Transverse colon (tissue), 4 donors: Measurements from ENCODE around the gene LRP1. TPM values are rescaled to one million over a fixed set of nuclear protein-coding genes. Genes with fewer than 3 reads are reported as not detected.
A peak's percentile ranks its signal among the peaks of the same experiment; 100 is the strongest.

ENCODE experiments used
- DNase-seq: peaks from one replicate; pipeline ENCODE4 v3.0.0-alpha.2; 2019
- H3K27ac ChIP-seq, 4 donors: fragments of 200-600 bp; sonication (generic); 2 replicates each; pipeline ENCODE4 v1.5.1; 2016 to 2018; ENCODE audit warnings: inconsistent platforms in 4 of 4
- H3K27me3 ChIP-seq: fragments of 200-600 bp; sonication (generic); 2 replicates; pipeline ENCODE4 v1.5.1; 2017; ENCODE audit warnings: inconsistent platforms
- H3K36me3 ChIP-seq, 4 donors: fragments of 200-600 bp; sonication (generic); 2 replicates each; pipeline ENCODE4 v1.5.1; 2017 to 2019; ENCODE audit warnings: inconsistent platforms in 4 of 4
- H3K4me1 ChIP-seq, 4 donors: fragments of 200-600 bp; sonication (generic); 2 replicates each; pipeline ENCODE4 v1.5.1; 2017 to 2020; ENCODE audit warnings: inconsistent platforms in 4 of 4
- H3K4me3 ChIP-seq, 4 donors: fragments of 200-600 bp; sonication (generic); 1 replicate in 1 of 4; 2 replicates in 3 of 4; pipeline versions ENCODE4 v1.5.1 to v1.6.1; 2017 to 2019; ENCODE audit warnings: inconsistent platforms in 4 of 4
- H3K9me3 ChIP-seq, 2 donors: fragments of 200-600 bp; sonication (generic); 2 replicates each; pipeline ENCODE4 v1.5.1; 2017 to 2019; ENCODE audit warnings: inconsistent platforms in 2 of 2
- EP300 ChIP-seq: sonication (generic); formaldehyde crosslinking; IDR thresholded peaks from one replicate; pipeline ENCODE4 v1.6.1; 2017; ENCODE audit warnings: antibody characterized with exemption, low read depth
- POLR2A ChIP-seq: fragments of 450-650 bp; IDR thresholded peaks from one replicate; pipeline ENCODE4 v1.6.1; 2016; ENCODE audit warnings: antibody characterized with exemption, mild to moderate bottlenecking, moderate library complexity
- POLR2AphosphoS5 ChIP-seq, 3 donors: sonication (generic); formaldehyde crosslinking; IDR thresholded peaks; one replicate each; pipeline ENCODE4 v1.6.1; 2016; ENCODE audit warnings: antibody characterized with exemption in 3 of 3
- whole genome bisulfite sequencing, 2 donors: methylation state at CpG; one replicate each; pipeline ENCODE4 v1.1.5; 2018; ENCODE audit warnings: low coverage in 1 of 2; 5-methylcytosine and 5-hydroxymethylcytosine counted together
- in situ Hi-C, 4 donors: fragments of 200-750 bp; cut with MboI; loops; one replicate each; pipeline versions ENCODE4 v1.15.0 to v1.15.1; 2017; ENCODE audit warnings: low sequenced_read_pairs in 3 of 4, low pct_ligation_motif_present in 1 of 4, low pct_unique_long_range_greater_than_20kb in 1 of 4
- intact Hi-C: fragments of 100-400 bp; cut with DNase I; formaldehyde crosslinking; loops from one replicate; pipeline ENCODE4 v1.15.1; 2023; ENCODE audit warnings: low total_unique reads
- total RNA-seq, 4 donors: library from RNA; depleted of rRNA; stranded (reverse); fragments of >200 nt; gene quantifications; one replicate each; pipeline ENCODE4 v1.1.0, GENCODE V29; 2016
- TF ChIP-seq, protein P1 (sequence below), 5 experiments: fragments of 200-600 bp in 3 of 5; fragments of 450-650 bp in 2 of 5; sonication (generic) in 3 of 5; IDR thresholded peaks; 1 replicate in 2 of 5; 2 replicates in 3 of 5; pipeline ENCODE4 v1.5.1; 2016 to 2017; ENCODE audit warnings: antibody characterized with exemption in 5 of 5, inconsistent platforms in 3 of 5, mild to moderate bottlenecking in 2 of 5, moderate library complexity in 1 of 5

The LRP1 gene
- total RNA-seq, 4 donors from 2014 or later, result 94.3 to 248 (median 199) TPM

DNA sequence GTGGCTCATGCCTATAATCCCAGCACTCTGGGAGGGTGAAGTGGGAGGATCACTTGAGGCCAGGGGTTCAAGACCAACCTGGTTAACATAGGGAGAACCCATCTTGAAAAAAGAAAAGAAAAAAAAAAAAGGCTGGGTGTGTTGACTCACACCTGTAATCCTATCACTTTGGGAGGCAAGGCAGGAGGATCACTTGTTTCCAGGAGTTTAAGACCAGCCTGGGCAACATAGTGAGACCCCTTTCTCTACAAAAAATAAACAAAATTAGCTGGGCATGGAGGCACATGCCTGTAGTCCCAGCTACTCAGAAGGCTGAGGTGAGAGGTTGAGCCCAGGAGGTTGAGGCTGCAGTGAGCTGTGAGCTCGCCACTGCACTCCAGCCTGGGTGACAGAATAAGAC lies 42.1 kb downstream of the LRP1 start:
- intact Hi-C loops (no loop called here), in situ Hi-C loops (loop anchor here in 1 of 4 donors (10.0 kb wide), 1 partner anchor 156 kb away; the partner anchor contains the start of gene TAC3)
- DNase-seq, result no peak
- TF ChIP-seq EP300 (no peak), POLR2AphosphoS5 (IDR thresholded peaks at IDR 0.05) (no peak), POLR2A (no peak)
- TF ChIP-seq, protein P1, sequence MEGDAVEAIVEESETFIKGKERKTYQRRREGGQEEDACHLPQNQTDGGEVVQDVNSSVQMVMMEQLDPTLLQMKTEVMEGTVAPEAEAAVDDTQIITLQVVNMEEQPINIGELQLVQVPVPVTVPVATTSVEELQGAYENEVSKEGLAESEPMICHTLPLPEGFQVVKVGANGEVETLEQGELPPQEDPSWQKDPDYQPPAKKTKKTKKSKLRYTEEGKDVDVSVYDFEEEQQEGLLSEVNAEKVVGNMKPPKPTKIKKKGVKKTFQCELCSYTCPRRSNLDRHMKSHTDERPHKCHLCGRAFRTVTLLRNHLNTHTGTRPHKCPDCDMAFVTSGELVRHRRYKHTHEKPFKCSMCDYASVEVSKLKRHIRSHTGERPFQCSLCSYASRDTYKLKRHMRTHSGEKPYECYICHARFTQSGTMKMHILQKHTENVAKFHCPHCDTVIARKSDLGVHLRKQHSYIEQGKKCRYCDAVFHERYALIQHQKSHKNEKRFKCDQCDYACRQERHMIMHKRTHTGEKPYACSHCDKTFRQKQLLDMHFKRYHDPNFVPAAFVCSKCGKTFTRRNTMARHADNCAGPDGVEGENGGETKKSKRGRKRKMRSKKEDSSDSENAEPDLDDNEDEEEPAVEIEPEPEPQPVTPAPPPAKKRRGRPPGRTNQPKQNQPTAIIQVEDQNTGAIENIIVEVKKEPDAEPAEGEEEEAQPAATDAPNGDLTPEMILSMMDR (IDR thresholded peaks at IDR 0.05), result no peak
- Histone ChIP-seq H3K9me3 (no peaks in the 10 kb centered on the region), H3K36me3 (peaks cover 0 to 22% (median 5%) of the 10 kb centered on the region in 4 donors), H3K4me1 (peaks cover 0 to 6% (median 0%) of the 10 kb centered on the region in 4 donors), H3K27ac (no peak overlapping the region), H3K4me3 (no peak overlapping the region), H3K27me3 (no peaks in the 10 kb centered on the region)
- WGBS, 2 donors, result 78 to 86% methylated on average over 1 of the region's 1 CpG

DNA sequence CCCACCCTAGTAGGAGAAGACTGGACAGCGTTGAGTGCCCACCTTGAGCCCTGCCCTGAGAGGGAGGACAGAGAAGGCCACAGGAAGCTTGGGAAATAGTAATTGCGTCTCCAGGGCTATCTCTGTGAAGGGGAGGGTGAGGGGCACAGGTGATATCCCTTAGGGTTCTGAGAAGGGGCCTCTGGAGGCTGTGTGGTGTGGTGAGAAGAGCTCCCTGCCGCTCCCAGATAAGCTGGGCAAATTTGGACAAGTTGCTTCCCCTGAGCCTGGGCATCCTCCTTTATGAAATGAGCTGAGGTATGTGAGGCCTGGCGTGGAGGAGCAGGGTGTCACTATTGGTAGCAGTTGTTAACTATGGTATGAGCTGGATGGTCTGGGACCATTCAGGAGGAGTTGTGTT lies 42.6 kb downstream of the LRP1 start:
- H3K4me3 ChIP-seq, result no peak overlapping the region
- H3K4me1 ChIP-seq, result peaks cover 0 to 7% (median 0%) of the 10 kb centered on the region in 4 donors
- H3K27ac ChIP-seq, result peak overlapping the region in 3 of 4 donors; percentile 22 to 49 (median 36)
- in situ Hi-C loops, result loop anchor here in 1 of 4 donors (10.0 kb wide), 1 partner anchor 156 kb away; the partner anchor contains the start of gene TAC3
- H3K36me3 ChIP-seq, result peaks cover 0 to 22% (median 5%) of the 10 kb centered on the region in 4 donors
- intact Hi-C loops, result no loop called here
- DNase-seq, result no peak
- 80 to 86% methylated on average over 1 to 4 of the region's 4 CpGs for WGBS, 2 donors
- no peaks in the 10 kb centered on the region for H3K9me3 ChIP-seq
- H3K27me3 ChIP-seq, result no peaks in the 10 kb centered on the region
- no peak for TF ChIP-seq POLR2A

DNA sequence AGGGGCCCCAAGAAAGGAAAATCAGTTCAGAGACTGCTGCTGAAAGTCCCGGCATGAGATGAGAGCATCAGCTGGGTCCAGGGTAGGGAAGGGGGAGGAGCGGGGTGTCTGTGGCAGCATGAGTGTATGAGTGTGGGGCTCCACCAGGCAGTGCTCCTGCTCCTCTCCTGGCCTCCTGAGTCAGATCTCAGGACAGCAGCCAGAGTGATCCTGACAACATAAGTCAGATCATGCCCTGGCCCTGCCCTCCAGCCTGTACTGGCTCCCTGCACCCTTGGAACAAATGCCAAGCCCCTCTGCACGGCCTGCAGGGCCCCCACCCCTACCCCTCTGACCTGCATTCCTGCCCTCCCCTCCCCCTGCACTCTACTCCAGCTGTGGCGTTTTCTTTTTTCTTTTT lies 43.4 kb downstream of the LRP1 start:
- intact Hi-C loops, result no loop called here

DNA sequence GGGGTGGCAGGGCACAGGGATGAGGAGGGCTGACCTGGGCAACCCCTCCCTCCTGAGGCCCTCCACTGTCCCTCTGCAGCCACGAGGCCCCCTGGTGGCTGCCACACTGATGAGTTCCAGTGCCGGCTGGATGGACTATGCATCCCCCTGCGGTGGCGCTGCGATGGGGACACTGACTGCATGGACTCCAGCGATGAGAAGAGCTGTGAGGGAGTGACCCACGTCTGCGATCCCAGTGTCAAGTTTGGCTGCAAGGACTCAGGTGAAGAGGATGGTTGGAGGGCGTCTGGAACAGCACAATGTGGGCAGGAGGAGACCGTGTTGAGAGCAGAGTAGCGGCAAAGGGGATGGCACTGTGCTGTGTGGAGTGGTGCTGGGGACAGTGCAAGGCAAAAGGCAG lies 44.8 kb downstream of the LRP1 start:
- Histone ChIP-seq H3K27me3 (no peaks in the 10 kb centered on the region), H3K36me3 (peaks cover 0 to 16% (median 8%) of the 10 kb centered on the region in 4 donors), H3K4me1 (peaks cover 0 to 7% (median 0%) of the 10 kb centered on the region in 4 donors), H3K9me3 (no peaks in the 10 kb centered on the region), H3K4me3 (no peak overlapping the region), H3K27ac (no peak overlapping the region)
- intact Hi-C loops, result no loop called here
- TF ChIP-seq POLR2A (no peak), POLR2AphosphoS5 (IDR thresholded peaks at IDR 0.05) (no peak), EP300 (no peak)
- TF ChIP-seq, protein P1 (IDR thresholded peaks at IDR 0.05), result peak; percentile 40 to 69 (median 56)
- in situ Hi-C loops, result loop anchor here in 1 of 4 donors (10.0 kb wide), 1 partner anchor 158 kb away; the partner anchor contains the start of gene TAC3
- DNase-seq, result no peak
- WGBS, 2 donors, result 62 to 73% methylated on average over 5 to 11 of the region's 11 CpGs

More for the DNA sequence above, 43.4 kb downstream of the LRP1 start:
- WGBS, 2 donors, result 58 to 59% methylated on average over 2 to 4 of the region's 4 CpGs
- DNase-seq, result no peak
- in situ Hi-C loops, result loop anchor here in 1 of 4 donors (10.0 kb wide), 1 partner anchor 157 kb away; the partner anchor contains the start of gene TAC3
- H3K27me3 ChIP-seq, result no peaks in the 10 kb centered on the region
- H3K9me3 ChIP-seq, result no peaks in the 10 kb centered on the region
- TF ChIP-seq POLR2A, result no peak
- TF ChIP-seq EP300, result no peak
- TF ChIP-seq, protein P1 (IDR thresholded peaks at IDR 0.05), result no peak
- TF ChIP-seq POLR2AphosphoS5 (IDR thresholded peaks at IDR 0.05), result no peak
- H3K27ac ChIP-seq, result peak overlapping the region in 3 of 4 donors; percentile 22 to 49 (median 36)
- peaks cover 0 to 7% (median 0%) of the 10 kb centered on the region in 4 donors for H3K4me1 ChIP-seq
- peaks cover 0 to 20% (median 5%) of the 10 kb centered on the region in 4 donors for H3K36me3 ChIP-seq
- H3K4me3 ChIP-seq, result no peak overlapping the region
